ENCODE results near the gene CCNT2.

- no peak for TF ChIP-seq CTCF (conservative IDR thresholded peaks at IDR 0.05; ENCODE audit: low read depth, low read length)
- no peak for TF ChIP-seq EZH2 (IDR thresholded peaks at IDR 0.05; ENCODE audit: low read length, unreplicated experiment)
- TF ChIP-seq EZH2phosphoT487 (IDR thresholded peaks at IDR 0.05; ENCODE audit: borderline replicate concordance, low read length) = no peak
Observed at GRCh38 chr2:134873152-134873551, 45.5 kb upstream of the CCNT2 start.

All from PC-3 (cell line).